C4-2B (cell line): ENCODE results near the gene CD300E.
"Not testable (repeated sequence)": the region's sequence is repeated elsewhere in the genome, so short reads cannot be mapped to it uniquely, and the experiment has no call there.

ENCODE experiments used
- H3K27ac ChIP-seq: fragments of 450-650 bp; 2 replicates; pipeline ENCODE4 v1.5.1; 2017
- CTCF ChIP-seq: fragments of 450-650 bp; conservative IDR thresholded peaks from 2 replicates; pipeline ENCODE4 v1.5.1; 2017; ENCODE audit warnings: mild to moderate bottlenecking
- ZFX ChIP-seq: fragments of 450-650 bp; IDR thresholded peaks from 2 replicates; pipeline ENCODE4 v1.6.1; 2017

The CD300E gene

GRCh38 chr17:74642556-74642955 lies 19.0 kb upstream of the CD300E start:
- TF ChIP-seq ZFX (no peak), CTCF (no peak)
- no peak overlapping the region for H3K27ac ChIP-seq

- TF ChIP-seq ZFX: no peak
- TF ChIP-seq CTCF: no peak
- H3K27ac ChIP-seq: no peak overlapping the region
These were observed 18.4 kb upstream of the CD300E start for GRCh38 chr17:74641958-74642298.

- no peak overlapping the region for H3K27ac ChIP-seq
- TF ChIP-seq CTCF: no peak
- TF ChIP-seq ZFX: no peak
These were observed 17.9 kb upstream of the CD300E start for GRCh38 chr17:74641224-74641957.

GRCh38 chr17:74639704-74640151 lies 16.2 kb upstream of the CD300E start:
- H3K27ac ChIP-seq: no peak overlapping the region
- no peak for TF ChIP-seq ZFX
- no peak for TF ChIP-seq CTCF

- H3K27ac ChIP-seq: no peak overlapping the region
- TF ChIP-seq CTCF (no peak), ZFX (no peak)
These were observed 14.4 kb upstream of the CD300E start for GRCh38 chr17:74637926-74638325.

GRCh38 chr17:74637265-74637664 lies 13.7 kb upstream of the CD300E start:
- H3K27ac ChIP-seq: no peak overlapping the region
- TF ChIP-seq CTCF: no peak
- TF ChIP-seq ZFX: no peak

- not testable (repeated sequence) for H3K27ac ChIP-seq
These were observed 13.1 kb upstream of the CD300E start for GRCh38 chr17:74636541-74637085.

- H3K27ac ChIP-seq: no peak overlapping the region
- no peak for TF ChIP-seq CTCF
- TF ChIP-seq ZFX: no peak
These were observed 11.9 kb upstream of the CD300E start for GRCh38 chr17:74635418-74635817.
